Globus pallidus (tissue), 1 donor: ENCODE data around the gene HMMR.
"Not testable (repeated sequence)": the region's sequence is repeated elsewhere in the genome, so short reads cannot be mapped to it uniquely, and the experiment has no call there.

ENCODE experiments used
- DNase-seq: peaks from one replicate; pipeline ENCODE4 v3.0.0-alpha.2; 2015; ENCODE audit warnings: low spot score

Gene HMMR, protein sequence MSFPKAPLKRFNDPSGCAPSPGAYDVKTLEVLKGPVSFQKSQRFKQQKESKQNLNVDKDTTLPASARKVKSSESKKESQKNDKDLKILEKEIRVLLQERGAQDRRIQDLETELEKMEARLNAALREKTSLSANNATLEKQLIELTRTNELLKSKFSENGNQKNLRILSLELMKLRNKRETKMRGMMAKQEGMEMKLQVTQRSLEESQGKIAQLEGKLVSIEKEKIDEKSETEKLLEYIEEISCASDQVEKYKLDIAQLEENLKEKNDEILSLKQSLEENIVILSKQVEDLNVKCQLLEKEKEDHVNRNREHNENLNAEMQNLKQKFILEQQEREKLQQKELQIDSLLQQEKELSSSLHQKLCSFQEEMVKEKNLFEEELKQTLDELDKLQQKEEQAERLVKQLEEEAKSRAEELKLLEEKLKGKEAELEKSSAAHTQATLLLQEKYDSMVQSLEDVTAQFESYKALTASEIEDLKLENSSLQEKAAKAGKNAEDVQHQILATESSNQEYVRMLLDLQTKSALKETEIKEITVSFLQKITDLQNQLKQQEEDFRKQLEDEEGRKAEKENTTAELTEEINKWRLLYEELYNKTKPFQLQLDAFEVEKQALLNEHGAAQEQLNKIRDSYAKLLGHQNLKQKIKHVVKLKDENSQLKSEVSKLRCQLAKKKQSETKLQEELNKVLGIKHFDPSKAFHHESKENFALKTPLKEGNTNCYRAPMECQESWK

DNA sequence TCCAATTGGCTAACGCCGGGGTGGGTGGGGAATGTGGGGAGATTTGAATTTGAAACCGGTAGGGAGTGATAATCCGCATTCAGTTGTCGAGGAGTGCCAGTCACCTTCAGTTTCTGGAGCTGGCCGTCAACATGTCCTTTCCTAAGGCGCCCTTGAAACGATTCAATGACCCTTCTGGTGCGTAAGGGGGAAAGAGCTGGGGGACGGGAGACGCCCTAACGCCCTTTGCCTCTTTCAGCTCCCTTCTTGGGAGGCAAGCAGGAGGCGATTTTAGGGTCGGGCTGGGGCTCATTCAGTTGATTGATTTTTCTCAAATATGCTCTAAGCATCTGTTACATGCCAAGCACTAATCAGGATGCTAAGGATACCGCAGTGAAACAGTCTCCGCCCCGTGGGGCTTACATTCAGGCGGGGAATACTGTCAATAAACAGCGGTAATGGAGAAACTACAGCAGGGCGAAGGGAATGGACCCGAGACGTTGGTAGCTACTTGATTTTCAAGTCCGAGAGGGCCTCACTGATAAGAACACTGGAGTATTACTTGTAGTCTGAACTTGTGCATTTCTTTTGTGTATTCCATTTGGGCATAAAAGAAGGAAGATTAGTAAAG is at the start of gene HMMR:
Gene HMMR (plus strand): TSS at position 71 of the 610 bp plus-strand sequence. CDS start 61 bp downstream, at position 132.
- no peak for DNase-seq

DNA sequence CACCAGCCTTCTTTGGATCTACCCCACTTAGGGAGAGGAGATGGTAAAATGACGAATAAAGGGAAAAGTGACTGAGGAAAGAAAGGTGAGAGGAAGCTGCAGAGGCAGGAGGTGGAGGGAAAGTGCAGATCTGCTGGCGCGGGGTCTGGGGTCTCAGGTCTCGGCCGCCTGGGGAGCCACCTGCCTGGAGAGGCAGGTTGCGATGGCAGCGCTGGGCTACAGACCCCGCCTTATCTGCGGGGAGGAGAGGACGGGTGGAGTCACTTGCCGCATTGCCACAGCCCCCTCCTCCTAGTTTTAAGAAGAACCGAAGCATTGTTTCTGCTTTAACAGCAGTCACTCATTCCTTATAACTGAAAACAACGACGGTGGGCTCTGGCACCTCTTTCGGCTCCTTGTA is 44.8 kb upstream of the HMMR start:
- DNase-seq: not testable (repeated sequence)

DNA sequence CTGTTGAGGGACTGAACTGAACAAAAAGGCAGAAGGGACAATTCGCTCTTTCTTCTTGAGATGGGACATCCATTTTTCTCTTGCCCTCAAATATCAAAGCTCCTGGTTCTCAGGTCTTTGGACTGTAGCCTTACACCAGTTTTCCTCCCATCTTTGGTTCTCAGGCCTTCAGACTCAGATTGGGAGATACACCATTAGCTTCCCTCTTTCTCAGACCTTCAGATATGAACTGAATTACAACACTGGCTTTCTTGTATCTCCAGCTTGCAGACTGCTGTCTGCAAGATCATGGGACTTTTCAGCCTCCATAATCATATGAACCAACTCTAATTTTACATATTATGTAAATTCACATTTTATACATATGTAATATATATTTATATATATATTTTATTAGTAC is 35.6 kb upstream of the HMMR start:
- DNase-seq: no peak

DNA sequence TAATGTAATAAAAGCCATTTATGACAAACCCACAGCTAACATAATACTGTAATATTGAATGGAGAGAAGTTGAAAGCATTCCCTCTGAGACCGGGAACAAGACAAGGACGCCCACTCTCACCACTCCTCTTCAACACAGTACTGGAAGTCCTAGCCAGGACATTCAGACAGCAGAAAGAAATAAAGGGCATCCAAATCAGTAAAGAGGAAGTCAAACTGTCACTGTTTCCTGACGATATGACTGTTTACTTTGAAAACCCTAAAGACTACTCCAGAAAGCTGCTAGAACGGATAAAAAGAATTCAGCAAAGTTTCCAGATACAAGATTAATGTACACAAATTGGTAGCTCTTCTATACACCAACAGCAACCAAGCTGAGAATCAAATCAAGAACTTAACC is 34.3 kb upstream of the HMMR start:
- not testable (repeated sequence) for DNase-seq

DNA sequence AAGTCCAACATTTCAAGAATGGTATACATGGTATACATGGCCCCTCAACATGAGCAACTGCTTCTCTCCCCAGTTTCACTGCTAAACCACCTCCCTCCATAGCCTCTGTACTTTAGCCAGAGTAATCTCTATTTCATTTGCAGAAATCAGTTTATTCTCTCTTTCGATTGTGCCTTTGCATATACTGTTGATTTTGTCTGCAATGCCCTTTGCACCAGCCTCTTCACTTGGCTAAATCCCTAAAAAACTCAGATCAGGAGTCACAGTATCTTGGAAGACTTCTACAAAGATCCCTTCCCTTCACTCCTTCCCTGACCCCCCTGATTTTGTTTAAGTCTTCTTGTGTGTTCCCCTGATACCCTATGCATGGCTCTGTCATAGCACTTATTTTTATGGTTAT is 27.9 kb upstream of the HMMR start:
- DNase-seq: no peak

DNA sequence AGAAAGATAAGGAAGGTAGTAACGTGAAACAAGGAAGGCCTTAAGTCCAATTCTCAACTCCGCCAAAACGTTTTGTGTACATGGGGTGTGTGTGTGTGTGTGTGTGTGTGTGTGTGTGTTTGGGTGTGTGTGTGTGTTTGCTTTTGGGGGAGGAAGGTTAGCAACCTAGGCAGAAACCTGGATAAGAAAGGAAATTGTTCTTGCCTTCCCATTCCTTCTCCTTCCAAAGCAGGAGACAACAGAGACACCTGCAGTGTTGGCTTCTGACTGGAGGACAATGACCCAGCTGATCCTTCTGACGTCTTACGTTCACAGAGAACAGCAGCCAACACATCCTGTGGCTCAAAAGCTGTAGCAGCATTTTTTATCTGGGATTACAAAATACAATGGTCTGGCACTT is 27.2 kb upstream of the HMMR start:
- no peak for DNase-seq

DNA sequence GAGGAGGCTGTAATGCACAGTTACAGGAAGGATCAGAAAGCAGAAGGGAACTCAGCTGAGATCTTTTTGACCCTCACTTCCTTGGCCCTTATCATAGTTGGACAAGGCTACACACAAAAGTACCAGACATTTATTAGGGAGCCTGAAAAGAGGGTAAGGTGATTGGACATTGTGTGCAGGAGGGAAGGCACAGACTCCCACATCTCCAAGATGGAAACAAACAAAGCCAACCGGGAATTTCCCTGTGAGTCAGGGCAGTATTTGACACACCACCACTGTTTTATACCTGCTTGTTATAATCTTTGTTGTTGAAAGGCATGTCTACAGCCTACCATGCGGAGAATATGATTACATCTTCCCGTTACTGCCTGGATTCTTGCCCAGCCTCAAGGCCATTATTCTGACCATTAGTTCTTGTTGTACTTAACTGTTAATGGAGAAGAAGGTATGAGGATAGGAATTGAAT is 26.0 kb upstream of the HMMR start:
- no peak for DNase-seq

DNA sequence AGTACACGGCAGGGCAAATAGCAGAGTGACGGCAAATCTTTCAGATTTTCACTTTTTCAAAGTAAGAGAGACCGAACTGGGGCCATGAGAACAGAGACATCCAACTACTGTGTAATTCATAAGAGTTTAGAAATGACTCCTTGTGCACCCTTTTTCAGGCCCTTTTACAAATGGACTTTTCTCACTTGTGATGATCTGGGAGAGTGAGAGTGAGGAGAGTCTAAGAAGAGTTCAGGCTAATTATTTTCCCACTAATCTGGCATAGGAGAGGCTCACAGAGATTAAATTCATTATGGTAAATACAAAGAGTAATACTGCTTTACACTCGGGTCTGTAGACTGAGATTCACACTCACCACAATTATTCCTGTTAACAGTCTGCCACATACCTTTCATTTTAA is 23.9 kb upstream of the HMMR start:
- DNase-seq: peak; percentile 21

DNA sequence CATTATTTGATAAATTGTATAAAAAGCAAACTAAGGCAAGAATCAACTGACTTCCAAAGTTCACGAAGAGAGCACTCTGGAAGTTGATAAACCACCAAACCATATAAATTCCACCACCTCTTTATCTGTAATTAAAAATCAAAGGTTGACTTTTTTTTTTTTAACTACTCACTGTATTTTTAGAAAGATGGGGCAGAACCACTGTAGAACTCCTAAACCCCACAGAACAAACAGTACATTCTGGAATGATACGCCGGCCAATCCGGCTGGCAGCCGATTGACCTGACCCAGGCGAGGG is 23.5 kb upstream of the HMMR start:
- DNase-seq: no peak

DNA sequence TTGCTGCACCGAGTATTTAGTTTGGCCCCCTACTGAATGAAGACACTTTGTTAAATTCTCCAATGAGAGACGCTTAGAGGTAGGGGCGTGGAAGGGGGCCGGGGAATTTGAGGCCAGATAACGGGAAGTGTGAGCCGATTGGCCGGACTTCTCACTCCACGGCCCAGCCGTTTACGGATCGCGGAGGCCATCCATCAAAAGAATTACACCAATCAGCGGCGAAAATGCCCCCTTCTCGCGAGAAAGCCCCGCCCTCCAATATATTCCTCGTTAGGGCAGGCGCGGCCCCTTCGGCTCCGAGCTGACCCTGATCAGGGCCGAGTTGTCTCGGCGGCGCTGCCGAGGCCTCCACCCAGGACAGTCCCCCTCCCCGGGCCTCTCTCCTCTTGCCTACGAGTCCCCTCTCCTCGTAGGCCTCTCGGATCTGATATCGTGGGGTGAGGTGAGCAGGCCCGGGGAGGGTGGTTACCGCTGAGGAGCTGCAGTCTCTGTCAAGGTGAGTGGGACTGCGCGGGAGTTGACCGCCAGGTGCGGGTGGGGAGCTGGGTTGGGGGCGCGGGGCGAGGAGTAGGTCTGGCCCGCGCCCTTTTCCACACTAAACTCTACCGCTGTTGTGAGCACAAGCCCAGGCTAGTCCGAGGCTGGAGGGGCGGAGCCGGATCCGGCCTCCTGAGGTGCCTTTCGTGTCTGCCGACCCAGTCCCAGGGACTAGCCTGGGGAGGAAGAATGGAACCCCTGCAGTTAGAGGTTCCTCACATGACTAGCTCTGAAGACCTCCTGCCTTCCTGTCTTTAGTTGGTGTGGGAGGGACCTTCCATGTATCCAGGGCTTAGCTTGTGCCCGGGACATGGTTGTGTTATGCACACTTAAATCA is 22.9 kb upstream of the HMMR start, which contains the start of gene CCNG1:
Gene CCNG1 (plus strand): TSS at position 287 of the 874 bp plus-strand sequence. CDS start 1,662 bp downstream, outside the sequence.
- DNase-seq: peak; percentile 98

DNA sequence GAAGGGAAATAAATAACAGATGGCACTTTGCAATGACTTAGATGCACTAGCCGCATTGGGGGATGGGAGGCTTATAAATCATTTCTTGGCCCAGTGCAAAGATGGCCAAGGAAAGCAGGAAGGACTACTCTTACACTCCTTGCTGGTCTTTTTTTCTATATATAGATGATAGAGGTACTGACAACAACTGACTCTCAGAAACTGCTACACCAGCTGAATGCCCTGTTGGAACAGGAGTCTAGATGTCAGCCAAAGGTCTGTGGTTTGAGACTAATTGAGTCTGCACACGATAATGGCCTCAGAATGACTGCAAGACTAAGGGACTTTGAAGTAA is 21.4 kb upstream of the HMMR start:
- DNase-seq: no peak

DNA sequence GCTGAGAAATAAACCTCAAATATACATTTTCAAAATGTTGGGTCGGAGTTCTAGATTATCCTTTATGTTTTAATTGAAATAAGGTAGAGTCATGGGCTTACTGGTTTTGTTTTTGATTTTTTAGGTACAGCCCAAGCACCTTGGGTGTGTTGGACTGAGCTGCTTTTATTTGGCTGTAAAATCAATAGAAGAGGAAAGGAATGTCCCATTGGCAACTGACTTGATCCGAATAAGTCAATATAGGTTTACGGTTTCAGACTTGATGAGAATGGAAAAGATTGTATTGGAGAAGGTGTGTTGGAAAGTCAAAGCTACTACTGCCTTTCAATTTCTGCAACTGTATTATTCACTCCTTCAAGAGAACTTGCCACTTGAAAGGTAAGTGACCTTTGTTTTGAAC is 19.5 kb upstream of the HMMR start:
- no peak for DNase-seq

DNA sequence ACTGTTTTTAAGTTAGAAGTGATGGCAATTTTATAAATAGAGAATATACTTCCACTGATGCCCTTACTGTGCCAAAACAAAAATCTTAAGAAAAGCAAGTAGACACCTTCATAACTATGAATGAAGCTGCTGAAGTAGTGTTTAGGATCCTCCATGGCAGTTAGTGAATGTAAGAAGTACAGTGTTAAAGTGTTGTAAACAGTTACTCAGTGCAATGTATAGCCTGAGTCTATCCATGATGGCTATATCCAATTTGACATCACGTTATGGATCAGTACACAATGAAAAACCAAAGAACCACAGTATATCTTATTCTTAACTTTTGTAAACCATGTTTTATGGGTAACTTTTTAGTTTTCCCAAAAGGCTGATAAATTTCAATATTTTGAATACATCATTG is 15.9 kb upstream of the HMMR start:
- no peak for DNase-seq

DNA sequence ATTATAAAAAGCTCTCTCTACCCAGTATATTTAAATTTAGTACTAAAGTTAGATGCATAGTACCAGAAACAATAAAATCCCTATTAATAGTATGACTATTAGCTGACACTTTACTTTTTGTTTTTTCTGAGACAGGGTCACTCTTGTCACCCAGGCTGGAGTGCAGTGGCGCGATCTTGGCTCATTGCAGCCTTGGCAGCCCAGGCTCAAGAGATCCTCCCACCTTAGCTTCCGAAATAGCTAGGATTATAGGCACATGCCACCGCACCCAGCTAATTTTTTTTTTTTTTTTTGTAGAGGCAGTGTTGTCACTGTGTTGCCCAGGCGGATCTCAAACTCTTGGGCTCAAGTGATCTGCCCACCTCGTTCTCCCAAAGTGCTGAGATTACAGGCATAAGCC is 15.1 kb upstream of the HMMR start:
- DNase-seq: no peak

DNA sequence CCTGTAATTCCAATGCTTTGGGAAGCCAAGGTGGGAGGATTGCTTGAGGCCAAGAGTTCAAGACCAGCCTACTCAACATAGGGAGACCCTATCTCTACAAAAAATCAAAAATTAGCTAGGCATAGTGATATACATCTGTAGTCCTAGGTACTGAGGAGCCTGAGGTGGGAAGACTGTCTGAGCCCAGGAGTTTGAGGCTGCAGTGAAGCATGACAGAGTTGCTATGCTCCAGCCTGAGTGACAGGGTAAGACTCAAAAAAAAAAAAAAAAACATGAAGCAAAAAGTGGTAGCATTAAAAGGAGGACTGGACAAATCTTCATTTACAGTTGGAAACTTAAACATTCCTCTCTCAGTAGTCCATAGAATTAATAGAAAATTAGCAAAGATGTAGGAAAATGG is 13.2 kb upstream of the HMMR start:
- DNase-seq: no peak

DNA sequence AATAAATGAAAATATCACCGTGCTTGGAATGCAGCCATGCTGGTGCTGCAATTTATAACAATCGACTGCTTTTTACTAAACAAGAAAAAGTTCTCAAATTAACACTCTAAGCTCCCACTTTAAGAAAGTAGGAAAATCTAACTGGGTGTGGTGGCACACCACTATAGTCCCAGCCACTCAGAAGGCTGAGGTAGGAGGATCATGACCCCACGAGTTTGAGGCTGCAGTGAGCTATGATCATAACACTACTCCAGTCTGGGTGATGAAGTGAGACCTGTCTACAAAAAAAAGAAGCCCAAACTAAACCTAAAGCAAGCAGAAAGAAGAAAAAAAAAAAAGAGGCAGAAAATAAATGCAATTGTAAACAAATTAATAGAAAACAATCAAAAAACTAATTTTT is 12.6 kb upstream of the HMMR start:
- no peak for DNase-seq

DNA sequence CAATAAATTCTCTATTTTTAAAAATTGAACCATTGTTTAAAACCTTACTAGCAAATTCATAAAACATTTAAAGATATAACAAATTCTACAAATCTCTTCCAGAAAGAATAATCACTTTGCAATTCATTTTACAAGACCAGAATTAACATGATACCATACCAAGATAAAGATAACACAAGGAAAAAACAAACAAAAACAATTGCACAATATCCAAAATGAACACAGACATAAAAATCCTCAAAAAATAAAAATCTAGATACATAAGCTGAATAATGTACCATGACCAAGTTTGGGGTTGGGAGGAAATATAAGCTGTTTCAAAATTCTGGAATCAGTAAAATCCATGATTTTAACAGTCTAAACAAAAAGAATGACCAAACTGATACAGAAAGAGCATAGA is 11.9 kb upstream of the HMMR start:
- no peak for DNase-seq

DNA sequence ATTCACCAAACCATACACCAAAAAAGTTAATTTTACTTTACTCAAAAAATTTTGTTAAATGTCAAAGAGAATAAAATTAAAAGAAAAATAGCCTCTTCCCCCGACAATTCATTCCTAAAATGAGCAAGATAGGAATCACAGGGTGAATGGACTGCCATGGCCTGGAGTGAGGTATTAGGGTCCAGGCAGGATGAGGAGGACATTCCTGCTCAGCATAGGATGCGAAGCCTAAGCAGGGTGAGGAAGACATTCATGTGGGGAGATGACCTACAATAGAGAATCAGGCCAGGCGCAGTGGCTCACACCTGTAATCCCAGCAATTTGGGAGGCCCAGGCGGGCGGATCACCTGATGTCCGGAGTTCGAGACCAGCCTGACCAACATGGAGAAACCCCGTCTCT is 8.9 kb upstream of the HMMR start:
- no peak for DNase-seq

DNA sequence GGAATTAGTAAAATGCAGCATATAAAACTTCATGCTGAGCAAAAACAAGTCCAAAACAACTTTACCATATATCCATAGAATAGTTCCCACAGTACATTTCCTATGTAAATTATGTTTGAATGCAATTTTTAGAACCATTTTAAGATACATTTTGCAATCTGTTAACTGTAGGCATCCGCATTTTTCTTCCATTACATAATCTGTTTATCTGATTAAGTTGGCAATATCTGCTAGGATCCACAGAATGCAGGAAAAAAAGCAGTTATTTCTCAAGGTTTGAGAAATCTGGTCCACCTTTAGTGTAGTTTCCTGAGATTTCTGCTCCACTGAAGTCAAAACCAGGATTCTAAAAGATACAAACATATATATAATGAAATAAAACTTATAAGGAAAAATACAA is 6.7 kb upstream of the HMMR start:
- no peak for DNase-seq

DNA sequence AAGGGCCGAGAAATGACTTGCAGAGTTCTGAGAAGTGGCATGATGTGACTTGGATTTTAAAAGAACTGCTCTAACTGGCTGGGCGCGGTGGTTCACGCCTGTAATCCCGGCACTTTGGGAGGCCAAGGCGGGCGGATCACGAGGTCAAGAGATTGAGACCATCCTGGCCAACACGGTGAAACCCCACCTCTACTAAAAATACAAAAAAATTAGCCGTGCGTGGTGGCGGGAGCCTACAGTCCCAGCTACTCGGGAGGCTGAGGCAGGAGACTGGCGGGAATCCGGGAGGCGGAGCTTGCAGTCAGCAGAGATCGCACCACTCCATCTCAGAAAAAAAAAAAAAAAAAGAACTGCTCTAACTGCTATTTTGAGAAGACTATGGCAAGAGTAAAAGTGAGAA is 5.0 kb upstream of the HMMR start:
- DNase-seq: not testable (repeated sequence)

DNA sequence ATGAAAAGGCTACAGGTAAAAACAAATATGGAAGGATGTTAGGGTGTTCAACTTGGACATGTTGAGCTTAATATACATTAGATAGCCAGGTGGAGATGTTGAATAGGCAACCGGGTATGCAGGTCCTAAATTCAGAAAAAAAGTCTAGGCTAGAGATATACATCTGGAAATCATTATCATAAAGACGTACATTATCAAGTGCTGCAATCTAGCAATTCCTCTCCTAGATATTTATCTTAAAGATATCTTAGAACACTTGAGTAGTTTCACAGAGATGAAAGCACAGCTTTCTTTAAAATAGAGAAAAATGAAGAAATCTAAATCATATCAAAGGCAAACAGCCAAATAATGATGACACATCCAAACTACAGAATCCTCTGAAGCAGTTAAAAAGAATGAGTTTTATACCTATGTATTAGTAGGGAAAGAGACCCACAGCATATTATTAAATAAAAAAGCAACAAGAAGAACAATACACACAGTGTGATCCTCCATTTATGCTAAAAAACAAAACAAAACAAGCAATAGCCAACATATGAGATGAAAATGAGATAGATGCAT is 4.3 kb upstream of the HMMR start:
- no peak for DNase-seq

DNA sequence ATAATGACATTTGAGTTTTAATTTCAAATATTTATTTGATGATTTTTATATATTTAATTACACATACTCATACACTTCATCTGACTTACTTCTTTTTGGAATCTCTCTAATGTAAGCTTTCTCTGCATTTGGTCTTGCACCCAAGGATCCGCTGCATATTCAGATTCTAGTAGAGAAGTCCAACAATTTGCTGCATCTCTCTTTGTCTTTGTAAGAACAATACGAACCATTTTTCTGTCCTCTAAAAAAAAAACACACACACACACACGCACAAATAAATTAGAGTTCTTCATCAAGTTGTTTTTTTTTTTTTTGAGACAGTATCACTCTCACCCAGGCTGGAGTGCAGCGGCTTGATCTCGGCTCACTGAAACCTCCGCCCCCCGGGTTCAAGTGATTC is 3.6 kb upstream of the HMMR start:
- peak; percentile 64 for DNase-seq
